Measurements from ENCODE around the gene ANKS3. TPM values are rescaled to one million over a fixed set of nuclear protein-coding genes. Genes with fewer than 3 reads are reported as not detected.
A peak's percentile ranks its signal among the peaks of the same experiment; 100 is the strongest.

ANKS3 gene
- total RNA-seq, 1 experiment from 2014 or later, result 22.6 TPM

GRCh38 chr16:4683255-4684057 lies 50.6 kb downstream of the ANKS3 start:
- Histone ChIP-seq H3K4me2 (ENCODE audit: low read length) (no peak overlapping the region), H4K20me1 (ENCODE audit: low read length) (no peaks in the 10 kb centered on the region), H3K9ac (ENCODE audit: low read length) (no peak overlapping the region), H3K27ac (ENCODE audit: low read length) (no peak overlapping the region), H3K4me1 (ENCODE audit: insufficient read depth, low read length) (peaks cover 20% of the 10 kb centered on the region), H3F3A (ENCODE audit: low read length, unreplicated experiment) (no peaks in the 10 kb centered on the region), H3K9me3 (ENCODE audit: low read length) (no peaks in the 10 kb centered on the region), H3K4me3 (ENCODE audit: low read length) (no peak overlapping the region), H3K79me2 (ENCODE audit: low read length) (no peaks in the 10 kb centered on the region), H3K9me2 (replicated peaks; ENCODE audit: low read length) (no peaks in the 10 kb centered on the region), H2AFZ (ENCODE audit: low read length) (no peak overlapping the region), H3K27me3 (ENCODE audit: low read length) (no peaks in the 10 kb centered on the region), H3K36me3 (ENCODE audit: low read depth, low read length) (no peaks in the 10 kb centered on the region)
- ChIA-PET POLR2A (ENCODE audit: unreplicated experiment) (interaction anchor here (0.5 kb wide), 1 partner anchor 94 kb away, joined by 6 read pairs; no protein-coding TSS in a partner anchor), CTCF (no interaction called here)
- no TSS peak for BruUV-seq (replicated peaks)
- DNase-seq (no peak), ATAC-seq (no peak)
- no peak for TF ChIP-seq CTCF (conservative IDR thresholded peaks at IDR 0.05; ENCODE audit: low read depth, low read length)
- TF ChIP-seq EZH2 (IDR thresholded peaks at IDR 0.05; ENCODE audit: low read length, unreplicated experiment), result no peak
- TF ChIP-seq EZH2phosphoT487 (IDR thresholded peaks at IDR 0.05; ENCODE audit: borderline replicate concordance, low read length), result no peak
- intact Hi-C loops (cut with micrococcal nuclease), result no loop called here

GRCh38 chr16:4682616-4683254 lies 51.3 kb downstream of the ANKS3 start:
- H4K20me1 ChIP-seq (ENCODE audit: low read length), result no peaks in the 10 kb centered on the region
- intact Hi-C loops (cut with micrococcal nuclease), result no loop called here
- H3K9me2 ChIP-seq (replicated peaks; ENCODE audit: low read length), result no peaks in the 10 kb centered on the region
- CTCF ChIA-PET, result no interaction called here
- H3K36me3 ChIP-seq (ENCODE audit: low read depth, low read length), result no peaks in the 10 kb centered on the region
- H3K27ac ChIP-seq (ENCODE audit: low read length), result no peak overlapping the region
- ATAC-seq (peak; percentile 18), DNase-seq (peak; percentile 54)
- no peak overlapping the region for H3K4me2 ChIP-seq (ENCODE audit: low read length)
- no peak for TF ChIP-seq EZH2phosphoT487 (IDR thresholded peaks at IDR 0.05; ENCODE audit: borderline replicate concordance, low read length)
- TF ChIP-seq EZH2 (IDR thresholded peaks at IDR 0.05; ENCODE audit: low read length, unreplicated experiment), result no peak
- peak; percentile 51 for TF ChIP-seq CTCF (conservative IDR thresholded peaks at IDR 0.05; ENCODE audit: low read depth, low read length)
- H2AFZ ChIP-seq (ENCODE audit: low read length), result no peak overlapping the region
- no TSS peak for BruUV-seq (replicated peaks)
- POLR2A ChIA-PET (ENCODE audit: unreplicated experiment), result interaction anchor here (0.5 kb wide), 1 partner anchor 93 kb away, joined by 6 read pairs; no protein-coding TSS in a partner anchor
- no peak overlapping the region for H3K9ac ChIP-seq (ENCODE audit: low read length)
- H3K9me3 ChIP-seq (ENCODE audit: low read length), result no peaks in the 10 kb centered on the region
- peaks cover 20% of the 10 kb centered on the region for H3K4me1 ChIP-seq (ENCODE audit: insufficient read depth, low read length)
- no peaks in the 10 kb centered on the region for H3K79me2 ChIP-seq (ENCODE audit: low read length)
- no peaks in the 10 kb centered on the region for H3F3A ChIP-seq (ENCODE audit: low read length, unreplicated experiment)
- H3K27me3 ChIP-seq (ENCODE audit: low read length), result no peaks in the 10 kb centered on the region
- H3K4me3 ChIP-seq (ENCODE audit: low read length), result no peak overlapping the region

All from PC-3 (cell line).